ENCODE measurements around the gene MTHFD1L.

- TF ChIP-seq POLR2AphosphoS2 (conservative IDR thresholded peaks at IDR 0.05; ENCODE audit: low read length) (no peak), POLR2A (IDR thresholded peaks at IDR 0.05; ENCODE audit: low read length) (no peak), REST (IDR thresholded peaks at IDR 0.05) (no peak), CTCF (IDR thresholded peaks at IDR 0.05) (no peak), EP300 (IDR thresholded peaks at IDR 0.05) (no peak)
Observed at GRCh38 chr6:150835620-150836019, 29.9 kb upstream of the MTHFD1L start.
